ENCODE data around the gene ZFYVE27.

ZFYVE27 gene

DNA sequence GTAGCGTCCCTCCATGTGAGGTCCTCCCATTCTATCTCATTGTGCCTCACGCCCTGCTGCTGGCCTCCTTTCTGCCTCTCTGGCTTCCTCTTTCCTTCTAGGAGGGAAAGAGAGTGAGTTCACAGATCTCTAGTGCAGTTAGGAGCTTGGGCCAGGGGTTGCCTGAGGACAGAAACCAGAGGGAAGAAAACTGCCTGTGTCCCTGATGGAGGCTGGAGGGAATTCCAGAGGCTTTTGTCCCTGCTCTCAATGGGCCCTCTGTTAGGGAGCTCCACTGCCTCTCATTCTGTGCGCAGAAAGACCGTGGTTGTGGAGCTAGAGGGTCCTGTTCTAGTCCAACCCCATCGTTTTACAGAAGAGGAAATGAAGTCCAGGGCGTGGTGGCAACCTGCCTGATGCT is 18.8 kb upstream of the ZFYVE27 start:
- peak overlapping the region; percentile 29; the same call in 1 of the 2 replicates for H3K27ac ChIP-seq
- TF ChIP-seq, protein P1, sequence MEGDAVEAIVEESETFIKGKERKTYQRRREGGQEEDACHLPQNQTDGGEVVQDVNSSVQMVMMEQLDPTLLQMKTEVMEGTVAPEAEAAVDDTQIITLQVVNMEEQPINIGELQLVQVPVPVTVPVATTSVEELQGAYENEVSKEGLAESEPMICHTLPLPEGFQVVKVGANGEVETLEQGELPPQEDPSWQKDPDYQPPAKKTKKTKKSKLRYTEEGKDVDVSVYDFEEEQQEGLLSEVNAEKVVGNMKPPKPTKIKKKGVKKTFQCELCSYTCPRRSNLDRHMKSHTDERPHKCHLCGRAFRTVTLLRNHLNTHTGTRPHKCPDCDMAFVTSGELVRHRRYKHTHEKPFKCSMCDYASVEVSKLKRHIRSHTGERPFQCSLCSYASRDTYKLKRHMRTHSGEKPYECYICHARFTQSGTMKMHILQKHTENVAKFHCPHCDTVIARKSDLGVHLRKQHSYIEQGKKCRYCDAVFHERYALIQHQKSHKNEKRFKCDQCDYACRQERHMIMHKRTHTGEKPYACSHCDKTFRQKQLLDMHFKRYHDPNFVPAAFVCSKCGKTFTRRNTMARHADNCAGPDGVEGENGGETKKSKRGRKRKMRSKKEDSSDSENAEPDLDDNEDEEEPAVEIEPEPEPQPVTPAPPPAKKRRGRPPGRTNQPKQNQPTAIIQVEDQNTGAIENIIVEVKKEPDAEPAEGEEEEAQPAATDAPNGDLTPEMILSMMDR (IDR thresholded peaks at IDR 0.05), result no peak
- no peak for TF ChIP-seq ZFX (IDR thresholded peaks at IDR 0.05; ENCODE audit: borderline replicate concordance)

DNA sequence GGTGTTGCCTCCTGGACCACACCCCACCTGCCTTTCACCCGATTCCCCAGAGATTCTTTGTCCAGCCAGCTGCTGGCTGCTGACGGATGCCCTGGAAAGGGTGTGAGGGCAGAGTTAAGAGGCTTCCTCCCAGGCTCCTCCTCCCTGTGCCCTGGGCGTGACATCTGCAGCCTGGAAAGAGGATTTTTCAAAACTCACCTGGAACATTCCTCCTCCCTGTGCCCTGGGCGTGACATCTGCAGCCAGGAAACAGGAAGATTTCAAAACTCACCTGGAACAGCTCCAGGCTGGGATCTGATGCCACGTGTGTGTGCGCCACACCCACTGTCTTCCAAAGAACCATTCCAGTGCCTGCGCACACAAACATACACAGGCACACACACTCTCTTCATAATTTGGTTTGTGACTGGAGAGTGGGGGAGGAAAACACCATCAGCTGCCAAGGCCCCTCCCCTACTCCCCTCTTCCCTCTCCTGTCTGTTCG is 18.2 kb upstream of the ZFYVE27 start:
- TF ChIP-seq, protein P1 (IDR thresholded peaks at IDR 0.05), result no peak
- no peak for TF ChIP-seq ZFX (IDR thresholded peaks at IDR 0.05; ENCODE audit: borderline replicate concordance)
- peak overlapping the region; percentile 29 for H3K27ac ChIP-seq

DNA sequence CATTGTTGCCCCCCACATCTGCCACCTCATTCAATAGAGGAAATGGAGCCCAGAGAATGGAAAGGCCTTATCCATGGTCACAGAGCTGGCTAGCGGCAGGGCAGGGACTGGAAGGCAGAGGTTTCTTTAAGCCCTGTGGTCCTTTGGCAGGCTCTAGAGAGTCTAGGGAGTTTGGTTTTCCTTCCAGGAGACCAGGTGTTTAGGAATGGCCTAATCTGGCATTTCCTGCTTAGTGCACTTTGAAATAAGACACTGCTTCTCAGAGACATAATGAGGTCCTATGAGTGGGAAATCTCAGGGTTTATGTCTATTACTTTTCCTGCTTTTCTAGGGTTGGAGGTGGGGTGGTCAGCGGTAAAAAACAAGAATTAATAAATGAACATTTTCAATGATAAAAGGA is 17.3 kb upstream of the ZFYVE27 start:
- no peak overlapping the region for H3K27ac ChIP-seq
- no peak for TF ChIP-seq ZFX (IDR thresholded peaks at IDR 0.05; ENCODE audit: borderline replicate concordance)
- TF ChIP-seq, protein P1 (IDR thresholded peaks at IDR 0.05), result no peak

DNA sequence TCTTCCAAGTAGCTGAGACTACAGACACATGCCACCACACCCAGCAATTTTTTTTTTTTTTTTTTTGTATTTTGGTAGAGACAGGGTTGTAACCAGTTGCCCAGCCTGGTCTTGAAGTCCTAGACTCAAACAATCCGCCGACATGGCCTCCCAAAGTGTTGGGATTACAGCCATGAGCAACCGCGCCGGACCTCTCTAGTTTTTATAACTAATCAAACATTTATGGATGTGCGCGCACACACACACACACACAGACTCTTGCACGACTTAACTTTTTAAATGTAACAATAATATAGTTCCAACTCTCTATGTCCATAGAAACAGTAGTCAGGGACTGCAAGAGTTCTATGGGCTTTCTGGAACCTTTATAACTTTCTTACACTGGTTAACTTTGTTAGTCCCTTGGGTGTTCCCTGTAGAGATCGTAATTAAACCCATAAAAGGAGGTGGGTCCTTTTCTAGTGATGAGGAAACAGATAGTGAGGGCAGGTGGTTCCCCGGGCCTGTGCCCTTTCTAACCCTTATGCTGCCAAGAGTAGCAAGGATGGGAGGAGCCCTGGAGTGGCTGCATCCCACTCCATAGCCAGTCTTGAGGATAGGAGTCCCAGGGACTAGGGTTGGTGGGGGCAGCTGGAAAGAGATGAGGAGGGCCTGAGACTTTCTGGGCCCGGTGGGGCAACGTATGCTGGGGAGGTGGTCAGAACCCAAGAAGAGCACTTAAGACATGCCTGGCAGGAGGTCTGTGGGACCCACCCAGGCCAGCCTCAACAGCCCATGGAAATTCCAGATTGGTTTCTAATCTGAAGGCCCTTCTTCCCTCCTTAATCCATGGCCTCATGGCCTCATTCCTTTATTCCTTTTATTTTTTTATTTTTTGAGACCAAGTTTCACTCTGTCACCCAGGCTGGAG is 14.8 kb upstream of the ZFYVE27 start:
- no peak for TF ChIP-seq ZFX (IDR thresholded peaks at IDR 0.05; ENCODE audit: borderline replicate concordance)
- TF ChIP-seq, protein P1 (IDR thresholded peaks at IDR 0.05), result no peak
- H3K27ac ChIP-seq, result no peak overlapping the region

DNA sequence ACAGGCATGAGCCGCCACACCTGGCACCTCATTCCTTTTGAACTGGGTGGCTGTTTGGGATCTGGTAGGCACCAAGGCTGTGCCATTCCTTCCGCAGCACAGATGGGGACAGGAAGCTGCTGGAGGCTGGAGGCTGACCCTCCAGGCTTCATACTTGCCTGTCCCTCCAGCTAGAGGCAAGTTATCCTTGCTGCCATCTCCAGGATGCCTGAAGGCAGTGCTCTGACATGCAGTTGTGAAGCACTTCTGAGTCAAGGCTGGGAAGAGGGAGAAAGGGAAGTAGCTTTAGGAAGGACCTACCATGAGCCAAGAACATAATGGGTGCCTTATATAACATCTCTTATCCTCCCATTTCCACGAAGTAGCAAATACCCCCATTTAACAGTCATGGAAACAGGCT is 13.9 kb upstream of the ZFYVE27 start:
- TF ChIP-seq ZFX (IDR thresholded peaks at IDR 0.05; ENCODE audit: borderline replicate concordance), result no peak
- TF ChIP-seq, protein P1 (IDR thresholded peaks at IDR 0.05), result no peak
- no peak overlapping the region for H3K27ac ChIP-seq

DNA sequence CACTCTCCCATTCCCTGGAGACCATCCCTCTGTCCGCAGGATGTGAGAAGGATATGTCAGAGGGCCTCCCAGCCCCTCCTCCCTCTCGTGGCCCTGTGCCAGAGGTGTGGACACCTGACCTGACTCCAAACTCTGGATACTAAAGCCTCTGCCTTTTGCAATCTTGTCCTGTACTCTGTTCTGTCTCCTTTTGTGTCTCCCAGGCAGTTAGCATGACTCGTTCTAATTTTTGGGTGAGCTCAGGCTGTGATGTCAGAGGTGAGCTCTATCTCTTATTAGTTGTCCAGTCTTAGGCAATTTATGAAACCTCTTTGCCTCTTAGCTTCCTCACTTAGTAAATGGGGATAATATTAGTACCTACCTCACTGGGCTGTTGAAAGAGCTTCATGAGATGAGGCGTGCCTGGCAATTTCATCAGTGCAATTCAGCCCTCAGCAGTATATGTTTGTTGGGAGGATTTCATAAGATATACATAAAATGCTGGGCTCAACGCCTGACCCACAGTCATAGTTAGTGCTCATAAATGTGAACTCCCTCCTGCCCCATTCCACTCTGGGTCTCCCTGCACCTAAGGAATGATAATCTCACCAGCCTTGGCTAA is 12.5 kb upstream of the ZFYVE27 start:
- no peak for TF ChIP-seq ZFX (IDR thresholded peaks at IDR 0.05; ENCODE audit: borderline replicate concordance)
- TF ChIP-seq, protein P1 (IDR thresholded peaks at IDR 0.05), result no peak
- no peak overlapping the region for H3K27ac ChIP-seq
